Measurements from ENCODE around the gene PDSS2. TPM values are rescaled to one million over a fixed set of nuclear protein-coding genes. Genes with fewer than 3 reads are reported as not detected.

The PDSS2 gene
- total and polyA plus RNA-seq, 3 donors from 2014 or later, result 15.1 to 19.4 (median 17.0) TPM

DNA sequence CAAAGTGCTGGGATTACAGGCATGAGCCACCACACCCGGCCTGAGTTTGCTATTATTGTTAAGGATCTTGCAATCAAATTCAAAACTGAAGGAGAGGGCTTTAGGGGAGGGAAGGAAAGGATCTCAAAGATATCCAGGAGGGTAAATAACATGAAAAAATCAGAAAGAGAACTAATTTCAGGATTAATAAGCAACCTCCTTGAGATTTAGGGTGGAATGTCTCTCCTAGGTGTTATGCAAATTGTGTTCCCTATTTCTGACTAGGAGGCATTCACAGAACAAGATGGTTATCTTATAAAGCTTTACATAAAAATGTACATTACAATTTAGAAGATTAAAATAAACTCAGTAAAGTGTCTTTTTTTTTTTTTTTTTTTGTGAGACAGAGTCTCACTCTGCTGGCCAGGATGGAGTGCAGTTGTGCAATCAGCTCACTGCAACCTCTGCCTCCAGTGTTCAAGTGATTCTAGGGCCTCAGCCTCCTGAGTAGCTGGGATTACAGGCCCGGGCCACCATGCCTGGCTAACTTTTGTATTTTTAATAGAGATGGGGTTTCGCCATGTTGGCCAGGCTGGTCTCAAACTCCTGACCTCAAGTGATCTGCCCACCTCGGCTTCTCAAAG is 252.0 kb downstream of the PDSS2 start:
- Histone ChIP-seq H3K9me3 (no peaks in the 10 kb centered on the region), H3K27me3 (no peaks in the 10 kb centered on the region), H3K36me3 (ENCODE audit: low read depth, missing control alignments) (no peaks in the 10 kb centered on the region), H3K4me3 (no peak overlapping the region), H3K4me1 (no peaks in the 10 kb centered on the region), H3K27ac (no peak overlapping the region)
- no peak for TF ChIP-seq POLR2A (IDR thresholded peaks at IDR 0.05)
- TF ChIP-seq, protein P1, sequence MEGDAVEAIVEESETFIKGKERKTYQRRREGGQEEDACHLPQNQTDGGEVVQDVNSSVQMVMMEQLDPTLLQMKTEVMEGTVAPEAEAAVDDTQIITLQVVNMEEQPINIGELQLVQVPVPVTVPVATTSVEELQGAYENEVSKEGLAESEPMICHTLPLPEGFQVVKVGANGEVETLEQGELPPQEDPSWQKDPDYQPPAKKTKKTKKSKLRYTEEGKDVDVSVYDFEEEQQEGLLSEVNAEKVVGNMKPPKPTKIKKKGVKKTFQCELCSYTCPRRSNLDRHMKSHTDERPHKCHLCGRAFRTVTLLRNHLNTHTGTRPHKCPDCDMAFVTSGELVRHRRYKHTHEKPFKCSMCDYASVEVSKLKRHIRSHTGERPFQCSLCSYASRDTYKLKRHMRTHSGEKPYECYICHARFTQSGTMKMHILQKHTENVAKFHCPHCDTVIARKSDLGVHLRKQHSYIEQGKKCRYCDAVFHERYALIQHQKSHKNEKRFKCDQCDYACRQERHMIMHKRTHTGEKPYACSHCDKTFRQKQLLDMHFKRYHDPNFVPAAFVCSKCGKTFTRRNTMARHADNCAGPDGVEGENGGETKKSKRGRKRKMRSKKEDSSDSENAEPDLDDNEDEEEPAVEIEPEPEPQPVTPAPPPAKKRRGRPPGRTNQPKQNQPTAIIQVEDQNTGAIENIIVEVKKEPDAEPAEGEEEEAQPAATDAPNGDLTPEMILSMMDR (IDR thresholded peaks at IDR 0.05), result no peak
- DNase-seq, result no peak
- 94% methylated on average over 4 of the region's 4 CpGs for WGBS, 2 donors
- intact Hi-C loops (cut with DNase I; ENCODE audit: low total_unique reads), result no loop called here

DNA sequence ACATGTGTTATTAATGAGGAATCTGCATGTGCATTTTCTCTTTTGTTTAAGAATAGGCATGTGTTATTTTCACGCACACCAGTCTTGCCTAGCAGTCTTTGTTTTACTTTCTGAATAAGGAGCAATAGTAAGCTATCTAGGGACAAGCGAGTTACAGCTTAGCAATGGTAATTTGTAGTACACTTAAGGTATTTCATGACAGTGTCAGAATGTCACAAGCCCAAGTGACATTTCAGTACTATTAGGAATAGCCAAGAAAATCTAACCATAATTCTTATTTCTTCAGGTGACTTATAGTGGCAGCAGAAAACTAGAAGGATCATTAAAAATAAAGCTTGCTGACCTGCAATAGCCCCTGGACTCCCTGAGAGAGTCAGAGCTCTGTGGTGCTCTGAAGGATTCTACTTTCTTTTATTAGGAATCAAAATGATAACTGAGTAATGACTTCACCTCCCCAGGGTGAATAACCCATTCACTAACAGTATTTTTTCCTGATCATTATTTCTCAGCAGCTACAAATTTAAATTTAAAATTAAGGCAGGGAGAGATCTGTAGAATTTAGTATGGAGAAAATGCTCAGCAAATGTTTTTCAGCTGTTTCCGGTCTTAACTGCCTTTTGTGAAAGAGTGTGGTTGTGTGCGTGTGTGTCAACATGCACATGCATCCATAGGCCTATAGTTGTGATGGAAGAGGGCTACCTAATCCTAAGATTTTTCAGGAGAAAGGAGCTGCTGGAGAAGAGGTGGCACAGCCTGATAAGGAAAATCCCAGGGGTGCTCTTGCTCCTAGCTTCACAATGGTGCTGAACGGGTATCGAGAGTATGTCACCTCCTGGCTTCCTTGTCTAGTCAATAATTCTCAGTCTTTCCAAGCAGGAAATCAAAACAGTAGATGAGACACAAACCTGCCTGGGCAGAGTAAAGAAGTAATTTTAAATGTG is 254.0 kb downstream of the PDSS2 start:
- Histone ChIP-seq H3K27me3 (no peaks in the 10 kb centered on the region), H3K36me3 (ENCODE audit: low read depth, missing control alignments) (no peaks in the 10 kb centered on the region), H3K9me3 (no peaks in the 10 kb centered on the region), H3K4me1 (no peaks in the 10 kb centered on the region), H3K4me3 (no peak overlapping the region), H3K27ac (no peak overlapping the region)
- intact Hi-C loops (cut with DNase I; ENCODE audit: low total_unique reads), result no loop called here
- DNase-seq, result no peak
- TF ChIP-seq POLR2A (IDR thresholded peaks at IDR 0.05), result no peak
- TF ChIP-seq, protein P1 (IDR thresholded peaks at IDR 0.05), result no peak
- 95% methylated on average over 6 of the region's 6 CpGs for WGBS, 2 donors

DNA sequence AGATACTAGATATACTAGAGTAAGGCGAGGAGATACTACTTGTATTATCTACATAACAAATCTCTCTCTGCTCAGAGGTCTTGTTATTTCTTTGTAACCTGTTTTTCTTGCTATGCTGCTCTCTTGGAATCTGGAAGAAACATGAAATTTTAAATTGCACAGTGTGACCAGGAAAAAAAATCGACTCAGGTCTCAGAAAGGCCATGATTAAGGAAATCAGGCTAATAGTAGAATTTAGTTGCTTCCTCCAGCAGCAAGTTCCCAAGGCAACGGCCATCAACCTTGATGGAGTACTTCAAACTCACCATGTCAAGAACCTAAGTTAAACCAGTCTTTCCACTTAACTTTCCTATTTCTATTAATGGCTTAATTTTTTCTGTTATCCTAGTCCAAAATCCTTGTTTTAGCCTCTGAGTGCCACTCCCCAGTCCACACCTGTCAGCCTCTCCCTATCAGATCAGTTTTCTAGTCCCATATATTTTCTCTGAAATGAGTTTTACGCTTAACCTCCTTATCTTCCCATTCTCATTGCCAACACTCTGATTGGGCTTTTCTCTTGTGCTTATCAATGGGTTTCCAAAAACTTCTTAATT is 256.4 kb downstream of the PDSS2 start:
- no peaks in the 10 kb centered on the region for H3K4me1 ChIP-seq
- no peak for DNase-seq
- H3K27ac ChIP-seq, result no peak overlapping the region
- no peaks in the 10 kb centered on the region for H3K9me3 ChIP-seq
- TF ChIP-seq, protein P1 (IDR thresholded peaks at IDR 0.05), result no peak
- no peak for TF ChIP-seq POLR2A (IDR thresholded peaks at IDR 0.05)
- H3K36me3 ChIP-seq (ENCODE audit: low read depth, missing control alignments), result no peaks in the 10 kb centered on the region
- WGBS, 2 donors, result 69 to 82% methylated on average over 4 of the region's 4 CpGs
- H3K4me3 ChIP-seq, result no peak overlapping the region
- no peaks in the 10 kb centered on the region for H3K27me3 ChIP-seq
- intact Hi-C loops (cut with DNase I; ENCODE audit: low total_unique reads), result no loop called here

DNA sequence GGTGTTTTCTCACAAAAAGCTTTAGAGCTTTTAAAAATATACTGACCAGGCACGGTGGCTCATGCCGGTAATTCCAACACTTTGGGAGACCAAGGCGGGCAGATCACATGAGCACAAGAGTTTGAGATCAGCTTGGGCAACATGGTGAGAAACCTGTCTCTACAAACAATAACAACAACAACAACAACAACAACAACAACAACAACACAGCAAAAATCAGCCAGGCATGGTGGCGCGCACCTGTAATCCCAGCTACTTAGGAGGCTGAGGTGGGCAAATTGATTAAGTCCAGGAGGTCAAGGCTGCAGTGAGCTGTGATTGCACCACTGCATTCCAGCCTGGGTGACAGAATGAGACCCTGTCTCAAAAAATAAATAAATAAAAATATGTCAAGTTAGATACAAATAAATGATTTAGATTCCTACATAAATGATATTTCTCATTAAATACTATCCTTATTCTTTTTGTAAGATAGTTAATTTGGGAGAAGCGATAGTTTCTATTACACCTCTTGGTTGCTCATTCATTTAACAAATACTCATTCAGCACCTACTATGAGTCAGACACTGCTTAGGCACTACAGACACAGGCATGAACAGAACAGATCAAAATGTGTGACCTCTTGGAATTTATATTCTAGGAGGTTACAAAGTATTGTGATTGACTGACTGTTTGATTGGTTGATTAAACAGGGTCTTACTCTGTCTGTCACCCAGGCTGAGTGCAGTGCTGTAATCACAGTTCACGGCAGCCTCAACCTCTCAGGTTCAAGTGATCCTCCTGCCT is 260.5 kb downstream of the PDSS2 start:
- intact Hi-C loops (cut with DNase I; ENCODE audit: low total_unique reads), result no loop called here
- H3K27ac ChIP-seq, result no peak overlapping the region
- WGBS, 2 donors, result 97 to 98% methylated on average over 7 of the region's 7 CpGs

More for the DNA sequence above, 260.5 kb downstream of the PDSS2 start:
- H3K4me3 ChIP-seq, result no peak overlapping the region
- H3K36me3 ChIP-seq (ENCODE audit: low read depth, missing control alignments), result no peaks in the 10 kb centered on the region
- H3K9me3 ChIP-seq, result no peaks in the 10 kb centered on the region
- DNase-seq, result no peak
- H3K4me1 ChIP-seq, result no peaks in the 10 kb centered on the region
- no peak for TF ChIP-seq POLR2A (IDR thresholded peaks at IDR 0.05)
- TF ChIP-seq, protein P1 (IDR thresholded peaks at IDR 0.05), result no peak
- no peaks in the 10 kb centered on the region for H3K27me3 ChIP-seq

Measured in testis (tissue), 3 donors.